ENCODE measurements around the gene NDRG4. TPM values are rescaled to one million over a fixed set of nuclear protein-coding genes. Genes with fewer than 3 reads are reported as not detected.

Gene NDRG4
- total and polyA plus RNA-seq, 2 experiments from 2014 or later: 8.6 to 8.7 TPM

DNA sequence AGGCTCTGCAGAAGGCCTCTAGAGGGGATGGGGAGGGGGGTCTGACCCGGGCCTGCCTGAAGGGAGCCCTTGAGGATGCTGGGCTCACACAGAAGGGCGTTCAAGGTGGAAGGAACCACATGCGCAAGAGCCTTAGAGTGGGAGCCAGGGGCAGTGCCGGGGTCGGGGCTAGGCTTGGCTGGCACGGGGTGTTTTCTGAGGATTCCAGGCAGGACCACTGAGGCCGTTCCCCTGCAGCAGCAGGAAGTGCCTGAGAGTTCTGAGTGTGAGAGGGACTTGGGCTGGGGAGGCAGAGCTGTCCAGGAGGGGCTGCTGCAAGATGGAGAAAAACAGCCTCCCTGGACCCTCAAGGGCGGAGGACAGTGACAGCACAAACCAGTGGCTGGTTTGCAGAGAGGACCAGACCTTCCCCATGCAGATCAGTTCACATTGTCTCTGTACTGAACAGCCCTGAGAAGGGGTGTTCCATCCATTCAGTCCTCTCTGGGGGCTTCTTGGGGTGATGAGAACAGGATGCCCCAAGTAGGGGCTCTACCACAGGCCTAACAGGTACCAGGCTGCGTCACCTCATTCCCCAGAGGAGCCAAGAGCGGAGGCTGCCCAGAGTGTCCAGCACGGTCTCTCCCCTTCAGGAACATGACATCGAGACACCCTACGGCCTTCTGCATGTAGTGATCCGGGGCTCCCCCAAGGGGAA is 3.4 kb downstream of the NDRG4 start:
- WGBS (ENCODE audit: low lambda C conversion rate, missing lambda C conversion rate): 93% methylated on average over 14 of the region's 14 CpGs
- no peaks in the 10 kb centered on the region for H3K9me3 ChIP-seq (ENCODE audit: low read depth)
- peaks cover 3% of the 10 kb centered on the region for H3K27me3 ChIP-seq
- H3K27ac ChIP-seq: no peak overlapping the region
- no peak overlapping the region for H3K4me2 ChIP-seq
- no peaks in the 10 kb centered on the region for H3K9me2 ChIP-seq (replicated peaks; ENCODE audit: insufficient read depth)
- H3K4me1 ChIP-seq (ENCODE audit: insufficient read depth): peaks cover 7% of the 10 kb centered on the region
- no peak for TF ChIP-seq EZH2phosphoT487 (IDR thresholded peaks at IDR 0.05; ENCODE audit: low read depth, severe bottlenecking, unreplicated experiment)
- no peak for TF ChIP-seq EZH2 (IDR thresholded peaks at IDR 0.05; ENCODE audit: borderline replicate concordance)
- TF ChIP-seq, protein P1, sequence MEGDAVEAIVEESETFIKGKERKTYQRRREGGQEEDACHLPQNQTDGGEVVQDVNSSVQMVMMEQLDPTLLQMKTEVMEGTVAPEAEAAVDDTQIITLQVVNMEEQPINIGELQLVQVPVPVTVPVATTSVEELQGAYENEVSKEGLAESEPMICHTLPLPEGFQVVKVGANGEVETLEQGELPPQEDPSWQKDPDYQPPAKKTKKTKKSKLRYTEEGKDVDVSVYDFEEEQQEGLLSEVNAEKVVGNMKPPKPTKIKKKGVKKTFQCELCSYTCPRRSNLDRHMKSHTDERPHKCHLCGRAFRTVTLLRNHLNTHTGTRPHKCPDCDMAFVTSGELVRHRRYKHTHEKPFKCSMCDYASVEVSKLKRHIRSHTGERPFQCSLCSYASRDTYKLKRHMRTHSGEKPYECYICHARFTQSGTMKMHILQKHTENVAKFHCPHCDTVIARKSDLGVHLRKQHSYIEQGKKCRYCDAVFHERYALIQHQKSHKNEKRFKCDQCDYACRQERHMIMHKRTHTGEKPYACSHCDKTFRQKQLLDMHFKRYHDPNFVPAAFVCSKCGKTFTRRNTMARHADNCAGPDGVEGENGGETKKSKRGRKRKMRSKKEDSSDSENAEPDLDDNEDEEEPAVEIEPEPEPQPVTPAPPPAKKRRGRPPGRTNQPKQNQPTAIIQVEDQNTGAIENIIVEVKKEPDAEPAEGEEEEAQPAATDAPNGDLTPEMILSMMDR (IDR thresholded peaks at IDR 0.05; ENCODE audit: poor library complexity): no peak
- H3K36me3 ChIP-seq (replicated peaks; ENCODE audit: insufficient read depth, low read depth): no peaks in the 10 kb centered on the region
- no peak overlapping the region for H3K4me3 ChIP-seq
- no peaks in the 10 kb centered on the region for H3K79me2 ChIP-seq
- no peaks in the 10 kb centered on the region for H4K20me1 ChIP-seq (ENCODE audit: insufficient read depth, poor library complexity, severe bottlenecking)
- H2AFZ ChIP-seq: no peak overlapping the region
- no peak for DNase-seq (ENCODE audit: low spot score)

DNA sequence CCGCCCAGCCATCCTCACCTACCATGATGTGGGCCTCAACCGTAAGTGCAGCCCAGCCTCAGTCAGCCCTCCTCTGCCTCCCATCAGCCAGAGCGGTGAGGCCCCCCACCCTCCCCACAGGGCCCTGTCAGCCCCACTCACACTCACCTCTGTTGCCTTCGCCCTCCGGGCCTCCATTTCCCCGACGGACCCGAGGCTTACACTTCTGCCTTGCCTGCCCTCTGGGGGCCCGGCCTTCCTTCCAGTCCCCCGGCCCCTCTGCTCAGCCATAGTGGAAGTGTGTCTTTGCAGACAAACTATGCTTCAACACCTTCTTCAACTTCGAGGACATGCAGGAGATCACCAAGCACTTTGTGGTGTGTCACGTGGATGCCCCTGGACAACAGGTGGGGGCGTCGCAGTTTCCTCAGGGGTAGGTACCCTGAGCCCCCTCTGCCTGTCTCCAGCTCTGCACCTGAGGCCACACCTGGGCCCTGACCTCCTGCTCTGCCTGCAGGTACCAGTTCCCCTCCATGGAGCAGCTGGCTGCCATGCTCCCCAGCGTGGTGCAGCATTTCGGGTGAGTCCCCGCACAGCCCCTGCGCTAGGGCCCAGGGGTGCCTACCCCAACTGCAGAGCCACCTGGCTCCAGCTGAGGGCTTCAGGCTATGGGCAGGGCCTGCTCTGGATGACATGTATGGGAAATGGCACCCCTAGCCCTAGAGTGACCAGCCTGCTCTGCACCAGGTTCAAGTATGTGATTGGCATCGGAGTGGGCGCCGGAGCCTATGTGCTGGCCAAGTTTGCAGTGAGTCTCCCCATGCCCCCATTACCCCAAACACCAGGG is 4.1 kb downstream of the NDRG4 start:
- H2AFZ ChIP-seq: no peak overlapping the region
- peaks cover 7% of the 10 kb centered on the region for H3K4me1 ChIP-seq (ENCODE audit: insufficient read depth)
- H3K4me3 ChIP-seq: no peak overlapping the region
- H3K36me3 ChIP-seq (replicated peaks; ENCODE audit: insufficient read depth, low read depth): no peaks in the 10 kb centered on the region
- no peaks in the 10 kb centered on the region for H3K79me2 ChIP-seq
- no peaks in the 10 kb centered on the region for H3K9me3 ChIP-seq (ENCODE audit: low read depth)
- H3K27ac ChIP-seq: no peak overlapping the region
- TF ChIP-seq, protein P1 (IDR thresholded peaks at IDR 0.05; ENCODE audit: poor library complexity): no peak
- no peak for TF ChIP-seq EZH2phosphoT487 (IDR thresholded peaks at IDR 0.05; ENCODE audit: low read depth, severe bottlenecking, unreplicated experiment)
- no peak for TF ChIP-seq EZH2 (IDR thresholded peaks at IDR 0.05; ENCODE audit: borderline replicate concordance)
- 97% methylated on average over 20 of the region's 21 CpGs for WGBS (ENCODE audit: low lambda C conversion rate, missing lambda C conversion rate)
- H3K9me2 ChIP-seq (replicated peaks; ENCODE audit: insufficient read depth): no peaks in the 10 kb centered on the region
- no peak for DNase-seq (ENCODE audit: low spot score)
- H3K27me3 ChIP-seq: peaks cover 3% of the 10 kb centered on the region
- no peak overlapping the region for H3K4me2 ChIP-seq
- no peaks in the 10 kb centered on the region for H4K20me1 ChIP-seq (ENCODE audit: insufficient read depth, poor library complexity, severe bottlenecking)

DNA sequence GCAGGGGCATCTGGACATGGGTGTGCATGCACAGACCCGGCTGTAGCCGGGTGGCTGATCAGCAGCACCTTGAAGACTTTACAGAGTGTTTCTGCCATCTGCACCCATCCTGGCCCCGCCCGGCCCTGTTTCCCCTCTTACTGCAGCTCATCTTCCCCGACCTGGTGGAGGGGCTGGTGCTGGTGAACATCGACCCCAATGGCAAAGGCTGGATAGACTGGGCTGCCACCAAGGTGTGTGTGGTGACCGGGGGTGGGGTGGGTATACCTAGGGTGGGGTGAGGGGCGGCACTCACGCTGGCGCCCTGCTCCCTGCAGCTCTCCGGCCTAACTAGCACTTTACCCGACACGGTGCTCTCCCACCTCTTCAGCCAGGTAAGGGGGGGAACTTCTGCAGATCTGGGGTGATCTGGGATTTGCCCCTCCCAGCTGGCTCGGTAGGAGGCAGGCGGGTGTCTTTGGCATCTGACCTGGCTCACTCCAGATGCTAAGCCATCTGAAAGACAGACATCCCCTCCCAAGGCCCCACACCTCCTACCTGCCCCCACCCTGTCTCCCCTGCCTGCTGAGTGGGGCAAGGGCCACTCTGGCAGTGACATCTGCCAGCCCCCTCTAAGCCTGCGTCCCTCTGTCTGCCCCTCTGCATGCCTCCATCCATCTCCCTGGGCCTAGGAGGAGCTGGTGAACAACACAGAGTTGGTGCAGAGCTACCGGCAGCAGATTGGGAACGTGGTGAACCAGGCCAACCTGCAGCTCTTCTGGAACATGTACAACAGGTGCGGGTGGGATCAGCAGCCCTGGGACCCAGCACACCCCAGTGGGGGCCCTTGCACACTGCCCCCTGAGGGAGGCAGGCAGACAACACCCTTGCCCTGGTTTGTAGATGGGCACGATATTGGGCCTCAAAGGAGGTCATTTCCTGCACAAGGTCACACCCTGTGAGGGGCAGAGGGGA is 6.6 kb downstream of the NDRG4 start:
- no peak overlapping the region for H2AFZ ChIP-seq
- H3K4me1 ChIP-seq (ENCODE audit: insufficient read depth): no peaks in the 10 kb centered on the region
- WGBS (ENCODE audit: low lambda C conversion rate, missing lambda C conversion rate): 79% methylated on average over 12 of the region's 20 CpGs
- H3K36me3 ChIP-seq (replicated peaks; ENCODE audit: insufficient read depth, low read depth): no peaks in the 10 kb centered on the region
- no peaks in the 10 kb centered on the region for H3K79me2 ChIP-seq
- H4K20me1 ChIP-seq (ENCODE audit: insufficient read depth, poor library complexity, severe bottlenecking): no peaks in the 10 kb centered on the region
- peaks cover 3% of the 10 kb centered on the region for H3K27me3 ChIP-seq
- TF ChIP-seq EZH2phosphoT487 (IDR thresholded peaks at IDR 0.05; ENCODE audit: low read depth, severe bottlenecking, unreplicated experiment): no peak
- no peak for TF ChIP-seq EZH2 (IDR thresholded peaks at IDR 0.05; ENCODE audit: borderline replicate concordance)
- TF ChIP-seq, protein P1 (IDR thresholded peaks at IDR 0.05; ENCODE audit: poor library complexity): no peak
- no peaks in the 10 kb centered on the region for H3K9me3 ChIP-seq (ENCODE audit: low read depth)
- H3K4me2 ChIP-seq: no peak overlapping the region
- DNase-seq (ENCODE audit: low spot score): no peak
- H3K9me2 ChIP-seq (replicated peaks; ENCODE audit: insufficient read depth): no peaks in the 10 kb centered on the region
- no peak overlapping the region for H3K27ac ChIP-seq
- no peak overlapping the region for H3K4me3 ChIP-seq

All from hepatocyte (in vitro differentiated cells).